ENCODE measurements around the gene IPCEF1. TPM values are rescaled to one million over a fixed set of nuclear protein-coding genes. Genes with fewer than 3 reads are reported as not detected.

IPCEF1 gene
- total RNA-seq, 3 donors from 2014 or later, result 1.8 to 3.4 (median 2.3) TPM

DNA sequence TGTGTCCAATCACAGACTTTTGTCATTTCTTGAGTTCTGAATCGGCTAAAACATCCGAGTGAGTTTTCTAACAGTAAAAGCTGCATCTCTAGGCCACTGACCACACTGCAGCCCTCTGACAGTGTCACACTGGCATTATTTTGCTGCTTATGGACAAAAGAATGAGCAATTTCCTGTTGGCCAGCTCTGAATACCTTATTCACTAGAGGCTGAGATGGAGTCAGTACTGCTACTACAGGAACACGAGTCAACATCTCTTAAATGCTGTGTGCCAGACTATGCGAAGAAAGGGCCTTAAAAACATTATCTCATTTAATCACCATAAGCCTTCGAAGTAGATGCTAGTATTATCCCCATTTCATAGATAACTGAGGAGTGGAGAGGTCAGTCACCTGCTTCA lies 42.5 kb upstream of the IPCEF1 start:
- DNase-seq, result no peak
- Histone ChIP-seq H3K36me3 (ENCODE audit: low read depth) (no peaks in the 10 kb centered on the region), H3K4me1 (ENCODE audit: low read depth) (no peaks in the 10 kb centered on the region), H3K4me3 (no peak overlapping the region), H3K9me3 (no peaks in the 10 kb centered on the region)
- intact Hi-C loops (cut with DNase I, micrococcal nuclease), result no loop called here
- TF ChIP-seq, protein P1, sequence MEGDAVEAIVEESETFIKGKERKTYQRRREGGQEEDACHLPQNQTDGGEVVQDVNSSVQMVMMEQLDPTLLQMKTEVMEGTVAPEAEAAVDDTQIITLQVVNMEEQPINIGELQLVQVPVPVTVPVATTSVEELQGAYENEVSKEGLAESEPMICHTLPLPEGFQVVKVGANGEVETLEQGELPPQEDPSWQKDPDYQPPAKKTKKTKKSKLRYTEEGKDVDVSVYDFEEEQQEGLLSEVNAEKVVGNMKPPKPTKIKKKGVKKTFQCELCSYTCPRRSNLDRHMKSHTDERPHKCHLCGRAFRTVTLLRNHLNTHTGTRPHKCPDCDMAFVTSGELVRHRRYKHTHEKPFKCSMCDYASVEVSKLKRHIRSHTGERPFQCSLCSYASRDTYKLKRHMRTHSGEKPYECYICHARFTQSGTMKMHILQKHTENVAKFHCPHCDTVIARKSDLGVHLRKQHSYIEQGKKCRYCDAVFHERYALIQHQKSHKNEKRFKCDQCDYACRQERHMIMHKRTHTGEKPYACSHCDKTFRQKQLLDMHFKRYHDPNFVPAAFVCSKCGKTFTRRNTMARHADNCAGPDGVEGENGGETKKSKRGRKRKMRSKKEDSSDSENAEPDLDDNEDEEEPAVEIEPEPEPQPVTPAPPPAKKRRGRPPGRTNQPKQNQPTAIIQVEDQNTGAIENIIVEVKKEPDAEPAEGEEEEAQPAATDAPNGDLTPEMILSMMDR (IDR thresholded peaks at IDR 0.05), result no peak
- ATAC-seq, result no peak

DNA sequence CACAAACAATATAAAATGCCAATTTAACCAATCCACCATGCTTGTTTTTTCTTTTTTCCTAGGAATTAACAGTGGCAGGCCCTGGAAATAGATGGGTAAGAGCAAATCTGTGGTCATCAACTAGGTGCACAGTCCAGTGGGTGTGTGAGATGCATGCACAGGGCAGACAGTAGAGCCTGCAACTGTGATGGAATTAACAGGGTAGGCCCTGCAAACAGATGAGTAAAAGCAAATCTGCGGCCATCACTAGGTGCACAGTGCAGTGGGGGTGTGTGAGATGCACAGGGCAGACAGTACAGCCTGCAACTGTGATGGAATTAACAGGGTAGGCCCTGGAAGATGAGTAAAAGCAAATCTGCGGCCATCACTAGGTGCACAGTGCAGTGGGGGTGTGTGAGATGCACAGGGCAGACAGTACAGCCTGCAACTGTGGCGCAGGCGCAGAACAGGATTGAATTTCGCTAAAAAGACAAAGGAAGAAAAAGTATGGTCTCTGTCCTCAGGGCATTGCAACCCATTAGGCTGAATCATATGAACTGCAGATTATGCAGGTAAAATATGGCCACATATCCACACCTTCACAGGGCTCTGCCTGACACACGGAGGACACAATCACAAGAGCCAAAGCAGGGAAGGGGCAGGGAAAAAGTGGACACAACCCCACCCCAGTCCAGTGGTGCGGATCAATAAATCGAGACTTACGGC lies 41.0 kb upstream of the IPCEF1 start:
- no peak overlapping the region for H3K4me3 ChIP-seq
- no peaks in the 10 kb centered on the region for H3K9me3 ChIP-seq
- H3K4me1 ChIP-seq (ENCODE audit: low read depth), result no peaks in the 10 kb centered on the region
- intact Hi-C loops (cut with DNase I, micrococcal nuclease), result no loop called here
- ATAC-seq (no peak), DNase-seq (no peak)
- TF ChIP-seq, protein P1 (IDR thresholded peaks at IDR 0.05), result no peak
- no peaks in the 10 kb centered on the region for H3K36me3 ChIP-seq (ENCODE audit: low read depth)

DNA sequence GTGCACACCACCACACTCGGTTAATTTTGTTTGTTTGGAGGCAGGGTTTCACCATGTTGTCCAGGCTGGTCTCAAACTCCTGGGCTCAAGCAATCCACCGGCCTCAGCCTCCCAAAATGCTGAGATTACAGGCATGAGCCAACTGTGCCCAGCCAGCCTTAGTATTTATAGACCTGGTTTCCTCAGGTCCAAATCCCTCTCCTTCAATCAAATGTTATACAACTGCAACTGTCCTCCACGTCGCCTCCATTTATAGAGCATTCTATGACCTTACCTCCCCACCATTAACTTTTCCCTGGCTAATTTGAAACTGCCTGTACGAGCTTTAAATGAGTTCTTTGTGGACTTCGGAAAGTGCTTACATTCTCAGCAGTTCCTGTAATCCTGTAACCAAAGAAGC lies 39.3 kb upstream of the IPCEF1 start:
- TF ChIP-seq, protein P1 (IDR thresholded peaks at IDR 0.05), result no peak
- no peaks in the 10 kb centered on the region for H3K9me3 ChIP-seq
- H3K36me3 ChIP-seq (ENCODE audit: low read depth), result no peaks in the 10 kb centered on the region
- DNase-seq, result no peak
- no peak overlapping the region for H3K4me3 ChIP-seq
- no peaks in the 10 kb centered on the region for H3K4me1 ChIP-seq (ENCODE audit: low read depth)
- no peak for ATAC-seq
- intact Hi-C loops (cut with DNase I, micrococcal nuclease), result no loop called here

DNA sequence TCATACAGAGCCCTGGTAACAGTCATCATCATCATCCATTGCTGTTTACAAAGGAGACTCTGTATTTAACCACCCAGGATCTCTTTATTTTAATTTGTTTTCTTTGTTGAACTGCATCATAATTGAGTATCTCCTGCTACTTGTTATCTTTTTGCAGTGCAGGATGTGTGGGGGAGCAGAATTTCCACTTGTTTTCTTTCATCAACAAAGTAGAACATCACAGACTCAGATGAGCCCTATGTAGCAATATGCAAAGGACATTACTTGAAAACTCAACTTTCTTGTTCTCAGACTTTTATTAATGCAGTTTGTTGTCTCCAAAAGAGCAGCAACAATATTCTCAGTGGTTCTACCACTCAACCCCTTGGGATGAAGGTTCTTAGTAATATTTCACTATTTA lies 38.7 kb upstream of the IPCEF1 start:
- Histone ChIP-seq H3K9me3 (no peaks in the 10 kb centered on the region), H3K4me1 (ENCODE audit: low read depth) (no peaks in the 10 kb centered on the region), H3K36me3 (ENCODE audit: low read depth) (no peaks in the 10 kb centered on the region), H3K4me3 (no peak overlapping the region)
- TF ChIP-seq, protein P1 (IDR thresholded peaks at IDR 0.05), result no peak
- DNase-seq (no peak), ATAC-seq (no peak)
- intact Hi-C loops (cut with DNase I, micrococcal nuclease), result no loop called here

DNA sequence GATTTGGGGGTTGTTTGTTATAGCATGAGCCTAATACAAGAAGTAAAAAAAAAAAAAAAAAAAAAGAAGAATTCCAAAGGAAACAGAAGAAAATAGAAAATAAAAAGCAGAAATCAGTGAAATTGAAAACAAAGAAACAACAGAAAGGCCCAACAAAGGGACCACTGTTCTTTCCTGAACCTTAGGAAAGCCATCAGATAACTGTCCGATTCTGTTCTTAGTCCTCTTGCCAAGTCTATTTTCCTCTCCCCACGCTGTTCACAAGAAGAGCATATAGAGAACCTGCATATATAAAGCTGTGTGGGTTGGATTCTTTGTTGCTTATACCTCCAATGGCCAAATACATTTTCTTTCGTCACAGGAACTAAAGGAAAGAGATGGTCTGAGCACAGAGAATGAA lies 38.0 kb upstream of the IPCEF1 start:
- ATAC-seq (no peak), DNase-seq (no peak)
- Histone ChIP-seq H3K36me3 (ENCODE audit: low read depth) (no peaks in the 10 kb centered on the region), H3K9me3 (no peaks in the 10 kb centered on the region), H3K4me1 (ENCODE audit: low read depth) (no peaks in the 10 kb centered on the region), H3K4me3 (no peak overlapping the region)
- intact Hi-C loops (cut with DNase I, micrococcal nuclease), result no loop called here
- TF ChIP-seq, protein P1 (IDR thresholded peaks at IDR 0.05), result no peak

DNA sequence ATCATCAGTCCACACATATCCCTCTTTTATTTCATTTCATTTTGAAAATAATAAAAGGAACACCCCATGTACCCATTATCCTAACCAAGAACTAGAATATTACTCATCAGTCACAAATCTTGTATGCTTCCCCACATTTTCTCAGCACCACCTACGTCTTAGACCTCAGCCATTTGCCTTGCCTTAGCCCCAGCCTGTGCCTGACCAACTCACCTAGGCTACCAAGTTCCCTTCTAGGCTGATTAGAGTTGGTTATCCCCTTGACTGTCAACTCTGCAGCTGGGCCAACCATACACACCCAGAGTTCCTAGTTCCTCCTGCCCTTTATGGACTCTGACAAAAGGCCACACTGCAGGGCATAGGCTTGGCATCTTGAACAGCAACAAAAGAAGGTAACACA lies 33.4 kb upstream of the IPCEF1 start:
- TF ChIP-seq, protein P1 (IDR thresholded peaks at IDR 0.05), result no peak
- DNase-seq, result no peak
- Histone ChIP-seq H3K4me3 (no peak overlapping the region), H3K9me3 (no peaks in the 10 kb centered on the region), H3K36me3 (ENCODE audit: low read depth) (no peaks in the 10 kb centered on the region), H3K4me1 (ENCODE audit: low read depth) (no peaks in the 10 kb centered on the region)
- no peak for ATAC-seq
- intact Hi-C loops (cut with DNase I, micrococcal nuclease), result no loop called here
